ENCODE results near the gene MAPKAP1. TPM values are rescaled to one million over a fixed set of nuclear protein-coding genes. Genes with fewer than 3 reads are reported as not detected.

Gene MAPKAP1
- total and polyA plus RNA-seq, 8 donors = 32.7 to 212 (median 78.2) TPM

DNA sequence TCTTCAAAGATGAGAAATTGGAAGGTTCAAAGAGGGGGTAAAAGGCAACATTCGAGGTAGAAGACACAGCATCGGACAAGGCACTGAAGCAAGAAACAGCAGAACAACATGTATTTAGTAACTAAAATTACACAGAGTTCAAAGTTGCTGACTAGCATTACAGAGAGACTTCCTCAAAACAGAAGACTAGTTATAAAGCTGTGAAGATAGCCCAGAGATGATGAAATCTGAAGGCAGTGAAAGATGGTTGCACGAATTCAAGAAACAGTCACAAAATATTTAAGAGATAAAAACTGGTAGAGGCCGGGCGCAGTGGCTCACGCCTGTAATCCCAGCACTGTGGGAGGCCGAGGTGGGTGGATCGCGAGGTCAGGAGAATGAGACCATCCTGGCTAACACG, 16.3 kb downstream of the MAPKAP1 start:
- H3K4me3 ChIP-seq = no peak overlapping the region
- no peak overlapping the region for H3K27ac ChIP-seq
- H3K36me3 ChIP-seq = peaks cover 0 to under 1% (median under 1%) of the 10 kb centered on the region in 4 donors
- intact Hi-C loops (cut with DNase I; ENCODE audit: low total_unique reads) = no loop called here
- no peaks in the 10 kb centered on the region for H3K27me3 ChIP-seq
- H3K9me3 ChIP-seq = no peaks in the 10 kb centered on the region
- no peak for TF ChIP-seq EP300 (IDR thresholded peaks at IDR 0.05)
- TF ChIP-seq, protein P1, sequence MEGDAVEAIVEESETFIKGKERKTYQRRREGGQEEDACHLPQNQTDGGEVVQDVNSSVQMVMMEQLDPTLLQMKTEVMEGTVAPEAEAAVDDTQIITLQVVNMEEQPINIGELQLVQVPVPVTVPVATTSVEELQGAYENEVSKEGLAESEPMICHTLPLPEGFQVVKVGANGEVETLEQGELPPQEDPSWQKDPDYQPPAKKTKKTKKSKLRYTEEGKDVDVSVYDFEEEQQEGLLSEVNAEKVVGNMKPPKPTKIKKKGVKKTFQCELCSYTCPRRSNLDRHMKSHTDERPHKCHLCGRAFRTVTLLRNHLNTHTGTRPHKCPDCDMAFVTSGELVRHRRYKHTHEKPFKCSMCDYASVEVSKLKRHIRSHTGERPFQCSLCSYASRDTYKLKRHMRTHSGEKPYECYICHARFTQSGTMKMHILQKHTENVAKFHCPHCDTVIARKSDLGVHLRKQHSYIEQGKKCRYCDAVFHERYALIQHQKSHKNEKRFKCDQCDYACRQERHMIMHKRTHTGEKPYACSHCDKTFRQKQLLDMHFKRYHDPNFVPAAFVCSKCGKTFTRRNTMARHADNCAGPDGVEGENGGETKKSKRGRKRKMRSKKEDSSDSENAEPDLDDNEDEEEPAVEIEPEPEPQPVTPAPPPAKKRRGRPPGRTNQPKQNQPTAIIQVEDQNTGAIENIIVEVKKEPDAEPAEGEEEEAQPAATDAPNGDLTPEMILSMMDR (IDR thresholded peaks at IDR 0.05) = no peak
- no peak for TF ChIP-seq POLR2A (IDR thresholded peaks at IDR 0.05)
- no peak for TF ChIP-seq POLR2AphosphoS5 (IDR thresholded peaks at IDR 0.05)
- peaks cover 0 to 22% (median 0%) of the 10 kb centered on the region in 4 donors for H3K4me1 ChIP-seq
- DNase-seq = no peak
- 84 to 92% (median 90%) methylated on average over 10 of the region's 10 CpGs for WGBS, 5 donors

DNA sequence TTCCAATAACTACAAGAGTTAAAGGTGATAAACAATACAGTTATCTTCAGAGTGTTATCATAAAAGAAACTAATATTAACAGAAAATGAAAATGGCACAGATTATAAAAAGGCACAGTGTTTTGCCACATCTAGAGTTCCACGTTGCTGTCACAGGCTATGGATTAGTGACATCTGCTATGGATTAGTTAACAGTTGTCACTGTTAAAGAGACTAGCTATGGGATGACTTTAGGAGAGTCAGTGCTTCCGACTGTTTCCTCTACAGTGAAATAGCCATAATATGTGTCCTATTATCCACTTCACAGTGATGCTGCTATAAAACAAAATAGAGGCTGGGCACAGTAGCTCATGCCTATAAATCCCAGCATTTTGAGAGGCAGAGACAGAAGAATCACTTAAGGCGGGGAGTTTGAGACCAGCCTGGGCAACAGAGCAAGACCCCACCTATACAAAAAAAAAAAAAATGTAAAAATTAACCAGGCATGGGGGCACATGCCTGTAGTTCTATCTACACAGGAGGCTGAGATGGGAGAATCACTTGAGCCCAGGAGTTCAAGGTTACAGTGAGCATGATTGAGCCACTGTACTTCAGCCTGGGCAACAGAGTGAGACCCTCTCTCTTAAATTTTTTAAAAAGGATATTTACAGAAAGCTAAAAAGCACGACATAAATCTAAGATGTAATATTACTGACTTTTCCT, 19.7 kb downstream of the MAPKAP1 start:
- WGBS, 5 donors = 76 to 85% (median 79%) methylated on average over 4 of the region's 4 CpGs

GRCh38 chr9:125685167-125685566, 21.8 kb downstream of the MAPKAP1 start:
- WGBS, 5 donors = 94 to 99% (median 97%) methylated on average over 3 of the region's 3 CpGs
- Histone ChIP-seq H3K4me1 (peaks cover 0 to 14% (median 0%) of the 10 kb centered on the region in 4 donors), H3K36me3 (peaks cover 0 to 11% (median 7%) of the 10 kb centered on the region in 4 donors), H3K27ac (no peak overlapping the region), H3K9me3 (no peaks in the 10 kb centered on the region), H3K4me3 (no peak overlapping the region), H3K27me3 (no peaks in the 10 kb centered on the region)
- intact Hi-C loops (cut with DNase I; ENCODE audit: low total_unique reads) = no loop called here
- TF ChIP-seq, protein P1 (IDR thresholded peaks at IDR 0.05) = no peak
- TF ChIP-seq EP300 (IDR thresholded peaks at IDR 0.05) (no peak), POLR2AphosphoS5 (IDR thresholded peaks at IDR 0.05) (no peak), POLR2A (IDR thresholded peaks at IDR 0.05) (no peak)
- no peak for DNase-seq

More for the DNA sequence above, 19.7 kb downstream of the MAPKAP1 start:
- intact Hi-C loops (cut with DNase I; ENCODE audit: low total_unique reads) = no loop called here
- Histone ChIP-seq H3K36me3 (peaks cover 0 to 11% (median 7%) of the 10 kb centered on the region in 4 donors), H3K4me1 (peaks cover 0 to 22% (median 0%) of the 10 kb centered on the region in 4 donors), H3K4me3 (no peak overlapping the region), H3K27me3 (no peaks in the 10 kb centered on the region), H3K9me3 (no peaks in the 10 kb centered on the region), H3K27ac (no peak overlapping the region)
- TF ChIP-seq EP300 (IDR thresholded peaks at IDR 0.05) (no peak), POLR2A (IDR thresholded peaks at IDR 0.05) (no peak)
- no peak for DNase-seq

DNA sequence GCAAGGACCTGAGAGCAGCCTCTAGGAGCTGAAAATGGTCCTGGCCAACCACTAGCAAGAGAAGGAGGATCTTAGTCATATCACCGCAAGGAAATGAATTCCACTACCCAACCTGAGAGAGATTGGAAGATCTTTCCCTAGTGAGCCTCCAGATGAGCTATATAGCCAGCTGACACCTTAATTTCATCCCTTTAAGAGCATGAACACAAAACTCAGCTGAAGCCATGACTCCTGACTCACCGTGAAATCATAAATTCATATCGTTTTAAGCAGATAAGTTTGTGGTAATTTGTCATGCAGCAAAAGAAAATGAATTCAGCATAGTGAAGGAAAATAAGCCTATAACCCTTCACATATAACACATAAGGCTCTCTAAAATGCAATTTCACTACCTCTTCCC, 23.5 kb downstream of the MAPKAP1 start:
- 91 to 99% (median 94%) methylated on average over 3 of the region's 3 CpGs for WGBS, 5 donors
- H3K4me3 ChIP-seq = no peak overlapping the region
- no peaks in the 10 kb centered on the region for H3K9me3 ChIP-seq
- peaks cover 0 to 11% (median 7%) of the 10 kb centered on the region in 4 donors for H3K36me3 ChIP-seq
- no peak for DNase-seq
- intact Hi-C loops (cut with DNase I; ENCODE audit: low total_unique reads) = no loop called here
- peaks cover 0 to 3% (median 0%) of the 10 kb centered on the region in 4 donors for H3K4me1 ChIP-seq
- no peak overlapping the region for H3K27ac ChIP-seq
- TF ChIP-seq, protein P1 (IDR thresholded peaks at IDR 0.05) = no peak
- TF ChIP-seq POLR2A (IDR thresholded peaks at IDR 0.05) (no peak), EP300 (IDR thresholded peaks at IDR 0.05) (no peak), POLR2AphosphoS5 (IDR thresholded peaks at IDR 0.05) (no peak)
- no peaks in the 10 kb centered on the region for H3K27me3 ChIP-seq

GRCh38 chr9:125682340-125682739, 24.7 kb downstream of the MAPKAP1 start:
- intact Hi-C loops (cut with DNase I; ENCODE audit: low total_unique reads) = no loop called here
- TF ChIP-seq EP300 (IDR thresholded peaks at IDR 0.05) (no peak), POLR2AphosphoS5 (IDR thresholded peaks at IDR 0.05) (no peak), POLR2A (IDR thresholded peaks at IDR 0.05) (no peak)
- TF ChIP-seq, protein P1 (IDR thresholded peaks at IDR 0.05) = no peak
- 78 to 84% (median 81%) methylated on average over 2 of the region's 2 CpGs for WGBS, 5 donors

More at GRCh38 chr9:125682340-125682739, 24.7 kb downstream of the MAPKAP1 start:
- no peak overlapping the region for H3K27ac ChIP-seq
- H3K9me3 ChIP-seq = no peaks in the 10 kb centered on the region
- H3K4me3 ChIP-seq = no peak overlapping the region
- no peaks in the 10 kb centered on the region for H3K27me3 ChIP-seq
- no peak for DNase-seq
- no peaks in the 10 kb centered on the region for H3K4me1 ChIP-seq
- peaks cover 0 to 11% (median 7%) of the 10 kb centered on the region in 4 donors for H3K36me3 ChIP-seq

Data from stomach (tissue), 9 donors.